Activated CD4-positive, alpha-beta T cell treated with anti-CD3 and anti-CD28 coated beads for 1 hour (primary cell): Measurements from ENCODE around the gene LENG8.
A peak's percentile ranks its signal among the peaks of the same experiment; 100 is the strongest.
"Not testable (repeated sequence)": the region's sequence is repeated elsewhere in the genome, so short reads cannot be mapped to it uniquely, and the experiment has no call there.

ENCODE experiments used
- DNase-seq: peaks from one replicate; pipeline ENCODE4 v3.0.0-alpha.2; 2020

The LENG8 gene

GRCh38 chr19:54462655-54463530 lies 13.9 kb downstream of the LENG8 start:
- peak; percentile 50 for DNase-seq

- DNase-seq = peak; percentile 81
These were observed 14.6 kb downstream of the LENG8 start, which contains the start of gene LENG9 for GRCh38 chr19:54463531-54464043. Gene LENG9 (minus strand): TSS chr19:54463778. CDS start chr19:54463526, 252 bp downstream.

GRCh38 chr19:54464044-54464629 lies 15.1 kb downstream of the LENG8 start:
- peak; percentile 61 for DNase-seq

GRCh38 chr19:54464630-54465425 lies 15.8 kb downstream of the LENG8 start:
- DNase-seq = peak; percentile 38

GRCh38 chr19:54465426-54466109 lies 16.6 kb downstream of the LENG8 start:
- no peak for DNase-seq

- DNase-seq = not testable (repeated sequence)
These were observed 17.1 kb downstream of the LENG8 start for GRCh38 chr19:54466110-54466480.

GRCh38 chr19:54469496-54469934 lies 20.5 kb downstream of the LENG8 start:
- no peak for DNase-seq

- no peak for DNase-seq
These were observed 21.4 kb downstream of the LENG8 start for GRCh38 chr19:54470276-54470887.

GRCh38 chr19:54470991-54471782 lies 22.2 kb downstream of the LENG8 start:
- DNase-seq = no peak

GRCh38 chr19:54473071-54473891 lies 24.3 kb downstream of the LENG8 start, which contains the start of gene CDC42EP5:
Gene CDC42EP5 (minus strand): TSS chr19:54473296. CDS start chr19:54465547, 7,749 bp downstream.
- no peak for DNase-seq

- DNase-seq = no peak
These were observed 24.9 kb downstream of the LENG8 start for GRCh38 chr19:54473892-54474372.

GRCh38 chr19:54475706-54476105 lies 26.7 kb downstream of the LENG8 start:
- DNase-seq = no peak

GRCh38 chr19:54477650-54478049 lies 28.7 kb downstream of the LENG8 start:
- no peak for DNase-seq

- no peak for DNase-seq
These were observed 29.8 kb downstream of the LENG8 start for GRCh38 chr19:54478677-54479266.

GRCh38 chr19:54480051-54480450 lies 31.1 kb downstream of the LENG8 start:
- DNase-seq = no peak

GRCh38 chr19:54481326-54481930 lies 32.4 kb downstream of the LENG8 start:
- no peak for DNase-seq

GRCh38 chr19:54482889-54483288 lies 33.9 kb downstream of the LENG8 start:
- DNase-seq = no peak

GRCh38 chr19:54484451-54484850 lies 35.5 kb downstream of the LENG8 start:
- DNase-seq = no peak

GRCh38 chr19:54485851-54486250 lies 36.9 kb downstream of the LENG8 start:
- DNase-seq = no peak
